HG03280 (cell line): Measurements from ENCODE around the gene DLG3.
A peak's percentile ranks its signal among the peaks of the same experiment; 100 is the strongest.

Source experiments
- ATAC-seq: cut with Tn5 transposase; IDR thresholded peaks from one replicate; pipeline ENCODE4 v1.9.1; 2021; ENCODE audit warnings: mild to moderate bottlenecking, moderate library complexity; ENCODE audit not compliant: unreplicated experiment

The DLG3 gene

GRCh38 chrX:70437011-70437410 is 7.6 kb upstream of the DLG3 start:
- no peak for ATAC-seq

DNA sequence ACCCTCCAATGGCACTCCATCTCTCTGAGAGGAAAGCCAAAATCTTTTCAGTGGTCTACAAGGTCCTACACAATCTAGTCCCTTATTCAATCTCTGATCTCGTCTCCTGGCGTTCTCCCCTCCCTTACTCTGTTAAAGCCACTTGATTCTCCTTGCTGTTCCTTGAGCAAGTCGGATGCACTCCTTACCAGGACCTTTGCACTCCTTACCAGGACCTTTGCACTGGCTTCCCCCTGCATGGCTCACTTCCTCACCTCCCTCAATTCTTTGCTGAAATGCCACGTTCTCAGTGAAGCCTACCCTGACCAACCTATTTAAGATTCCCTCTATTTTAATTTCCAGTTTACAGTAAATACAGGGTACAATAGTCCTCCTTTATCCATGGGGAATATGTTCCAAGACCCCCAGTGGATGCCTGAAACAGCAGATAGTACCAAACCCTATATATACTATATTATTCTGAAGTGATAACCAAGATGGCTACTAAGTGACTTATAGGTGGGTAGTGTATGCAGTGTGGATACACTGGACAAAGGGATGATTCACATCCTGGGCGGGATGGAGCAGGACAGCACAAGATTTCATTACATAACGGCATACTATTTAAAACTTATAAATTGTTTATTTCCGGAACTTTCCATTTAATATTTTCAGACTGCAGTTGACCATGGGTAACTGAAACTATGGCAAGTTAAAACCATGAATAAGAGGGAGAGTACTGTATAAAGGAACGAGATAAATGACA is 6.5 kb upstream of the DLG3 start:
- ATAC-seq: no peak

DNA sequence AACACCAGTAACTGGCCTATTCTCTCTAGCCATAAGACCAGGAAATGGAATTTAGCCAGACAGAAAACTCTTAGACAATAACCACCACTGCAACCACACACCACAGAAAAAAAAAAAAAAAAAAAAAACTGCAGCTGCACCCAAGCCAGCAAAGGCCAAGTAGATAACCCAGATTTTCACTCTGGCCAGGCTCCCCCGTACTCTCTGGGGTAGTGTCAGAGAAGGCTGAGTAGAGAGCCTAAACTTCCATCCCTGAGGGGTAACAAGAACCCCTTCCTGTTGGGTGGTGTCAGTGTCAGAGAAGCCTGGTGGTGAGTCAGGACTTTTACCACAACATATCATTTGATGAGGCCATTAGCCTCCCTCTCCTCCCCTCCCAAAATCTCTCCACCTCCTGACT is 5.6 kb upstream of the DLG3 start:
- no peak for ATAC-seq

DNA sequence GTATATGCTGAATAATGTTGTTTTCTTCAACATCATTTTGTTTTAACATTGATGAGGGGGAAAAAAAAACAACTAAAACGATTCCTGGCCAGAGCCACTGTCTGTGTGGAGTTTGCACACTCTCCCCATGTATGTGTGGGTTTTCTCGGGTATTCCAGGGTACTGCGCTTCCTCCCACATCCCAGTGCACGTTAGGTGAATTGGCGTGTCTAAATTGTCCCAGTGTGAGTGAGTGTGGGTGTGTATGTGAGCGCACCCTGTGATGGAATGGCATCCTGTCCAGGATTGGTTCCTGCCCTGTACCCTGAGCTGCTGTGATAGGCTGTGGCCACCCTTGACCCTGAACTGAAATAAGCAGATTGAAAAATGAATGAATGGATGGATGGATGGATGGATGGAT is 2.4 kb upstream of the DLG3 start:
- no peak for ATAC-seq

DNA sequence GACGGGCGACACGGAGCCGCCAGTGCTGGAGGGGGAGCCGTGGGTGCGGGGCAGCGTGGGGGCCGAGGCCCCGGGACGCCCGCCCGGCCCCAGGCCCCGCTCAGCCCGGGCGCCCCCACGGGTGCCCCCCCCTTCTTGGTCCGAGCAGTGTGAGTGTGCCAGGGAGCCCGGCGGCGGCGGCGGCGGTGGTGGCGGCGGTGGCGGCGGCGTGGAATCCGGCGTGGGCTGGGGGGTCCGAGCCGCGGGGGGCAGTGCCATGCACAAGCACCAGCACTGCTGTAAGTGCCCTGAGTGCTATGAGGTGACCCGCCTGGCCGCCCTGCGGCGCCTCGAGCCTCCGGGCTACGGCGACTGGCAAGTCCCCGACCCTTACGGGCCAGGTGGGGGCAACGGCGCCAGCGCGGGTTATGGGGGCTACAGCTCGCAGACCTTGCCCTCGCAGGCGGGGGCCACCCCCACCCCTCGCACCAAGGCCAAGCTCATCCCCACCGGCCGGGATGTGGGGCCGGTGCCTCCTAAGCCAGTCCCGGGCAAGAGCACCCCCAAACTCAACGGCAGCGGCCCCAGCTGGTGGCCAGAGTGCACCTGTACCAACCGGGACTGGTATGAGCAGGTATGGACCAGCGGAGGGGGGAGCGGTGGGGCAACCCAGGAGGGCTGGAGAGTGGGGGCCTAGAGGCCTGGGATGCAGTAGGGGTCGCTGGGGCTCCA is 466 bp downstream of the DLG3 start:
- ATAC-seq: no peak

DNA sequence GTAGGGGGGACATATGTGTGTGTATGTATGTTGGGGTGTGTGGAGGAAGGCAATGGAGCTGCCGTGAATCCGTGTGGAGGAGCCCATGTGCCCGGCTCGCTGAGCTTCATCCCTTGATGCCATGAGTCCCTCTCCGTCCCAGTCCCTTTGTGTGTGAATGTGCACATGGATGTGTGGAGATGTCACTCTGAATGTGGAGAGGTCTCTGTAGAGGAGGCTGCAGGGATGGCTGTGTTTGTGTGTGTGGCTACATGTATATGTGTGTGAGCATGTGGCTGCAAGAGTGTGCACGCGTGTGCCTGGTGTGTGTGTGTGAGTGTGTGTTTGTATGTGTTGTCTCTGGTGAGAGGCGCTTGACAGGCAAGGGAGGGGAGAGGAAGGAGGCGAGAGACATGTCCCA is 1.3 kb downstream of the DLG3 start:
- no peak for ATAC-seq

DNA sequence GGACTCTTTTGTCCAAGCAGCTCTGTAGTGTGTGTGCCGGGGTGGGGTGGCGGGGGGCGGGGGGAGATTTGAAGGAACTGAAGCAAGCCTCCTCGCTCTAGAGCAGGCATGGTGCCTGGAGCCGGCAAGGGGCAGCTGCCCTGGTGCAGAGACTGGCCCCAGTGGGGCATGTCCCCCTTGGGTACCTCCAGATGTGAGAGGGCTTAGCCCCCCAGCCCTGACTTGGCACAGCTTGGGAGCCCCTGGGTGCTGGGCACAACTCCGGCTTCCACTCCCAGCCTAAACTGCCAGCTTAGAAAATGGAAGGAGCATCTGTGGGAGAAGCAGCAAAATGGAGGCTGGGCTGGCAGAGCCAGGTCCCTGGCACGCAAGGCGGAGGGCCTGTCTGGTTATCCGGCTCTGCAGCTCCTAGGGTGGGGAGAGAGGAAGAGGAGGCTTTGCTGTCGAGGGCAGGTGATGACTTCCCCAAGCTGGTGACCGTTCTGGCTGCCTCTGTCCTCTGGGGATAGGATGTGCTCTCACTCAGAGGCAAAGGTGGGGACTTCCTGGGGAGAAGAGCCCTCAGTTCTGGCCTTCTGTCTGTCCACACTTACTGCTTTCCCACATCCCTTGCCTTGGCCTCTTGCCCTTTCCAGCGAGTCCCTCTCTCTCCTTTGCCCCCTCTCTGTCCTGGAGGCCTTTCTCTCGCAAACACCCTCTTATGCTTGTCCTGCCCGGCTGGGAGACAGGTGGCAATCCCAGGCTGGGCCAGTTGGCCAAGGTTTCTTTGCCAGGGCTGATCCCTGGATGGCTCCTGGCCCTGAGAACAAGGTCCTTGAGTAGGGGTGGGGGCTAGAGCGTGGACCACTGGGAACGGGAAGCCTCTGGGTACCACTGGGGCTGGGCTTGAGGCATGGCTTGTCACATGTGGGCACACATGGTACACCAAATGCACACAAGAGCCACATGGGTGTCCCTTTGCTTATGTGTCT is 2.0 kb downstream of the DLG3 start:
- ATAC-seq: no peak

- no peak for ATAC-seq
These were observed 4.9 kb downstream of the DLG3 start for GRCh38 chrX:70449457-70449966.

- peak; percentile 37 for ATAC-seq
These were observed 7.6 kb downstream of the DLG3 start for GRCh38 chrX:70452143-70452733.

- ATAC-seq: no peak
These were observed 8.5 kb downstream of the DLG3 start for GRCh38 chrX:70453024-70453618.

- ATAC-seq: peak; percentile 65
These were observed 10.1 kb downstream of the DLG3 start for GRCh38 chrX:70454441-70455365.

DNA sequence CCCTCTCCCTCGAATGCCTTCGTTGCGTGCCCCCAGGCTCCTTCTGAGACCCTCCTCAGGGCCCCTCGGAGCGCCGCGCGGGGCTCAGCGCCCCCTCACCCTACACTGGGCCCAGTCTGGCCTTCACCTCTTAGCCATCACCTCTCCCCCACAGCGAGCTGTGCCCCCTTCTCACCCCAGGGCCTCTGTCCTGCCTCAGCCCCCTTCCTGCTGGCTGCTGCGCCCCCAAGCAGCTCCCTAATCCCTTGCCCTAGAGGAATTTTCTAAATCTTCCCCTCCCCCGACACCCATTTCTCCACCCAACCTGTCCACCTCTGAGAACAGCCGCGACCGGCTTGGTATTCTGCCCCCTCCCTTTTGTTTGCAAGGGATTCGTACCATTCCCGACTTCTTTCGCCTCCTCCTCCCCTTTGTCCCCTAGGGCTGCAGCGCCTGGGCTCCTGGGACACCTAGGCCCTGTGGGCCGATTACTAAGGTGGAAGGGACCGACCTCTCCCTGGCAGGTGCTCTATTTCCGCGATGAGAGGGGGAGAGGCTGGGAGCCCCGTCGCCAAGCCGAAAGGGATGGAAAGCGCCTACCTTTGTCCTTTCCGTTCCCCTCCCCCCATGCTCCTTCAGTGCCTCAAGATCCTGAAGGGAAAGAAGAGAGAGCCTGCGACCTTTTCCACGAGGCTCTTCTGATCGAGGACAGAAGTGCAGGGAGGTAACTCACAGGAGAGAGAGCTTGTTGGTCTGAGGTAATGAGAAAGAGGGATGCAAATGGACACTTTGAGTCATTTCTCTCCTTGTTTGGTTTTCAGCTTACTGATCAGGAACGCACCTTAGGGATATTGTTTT is 10.9 kb downstream of the DLG3 start:
- ATAC-seq: no peak

GRCh38 chrX:70456256-70456655 is 11.6 kb downstream of the DLG3 start:
- no peak for ATAC-seq

GRCh38 chrX:70461026-70461425 is 16.4 kb downstream of the DLG3 start:
- no peak for ATAC-seq

DNA sequence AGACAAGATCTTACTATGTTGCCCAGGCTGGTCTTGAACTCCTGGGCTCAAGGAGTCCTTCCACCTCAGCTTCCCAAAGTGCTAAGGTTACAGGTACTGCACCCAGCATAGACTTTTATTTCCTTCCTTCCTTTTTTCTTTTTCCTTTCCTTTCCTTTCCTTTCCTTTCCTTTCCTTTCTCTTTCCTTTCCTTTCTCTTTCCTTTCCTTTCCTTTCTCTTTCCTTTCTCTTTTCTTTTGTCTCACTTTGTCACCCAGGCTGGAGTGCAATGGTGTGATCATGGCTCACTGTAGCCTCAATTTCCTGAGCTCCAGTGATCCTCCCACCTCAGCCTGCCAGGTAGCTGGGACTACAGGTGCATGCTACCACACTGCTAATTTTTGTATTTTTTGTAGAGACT is 19.4 kb downstream of the DLG3 start:
- ATAC-seq: no peak

GRCh38 chrX:70466968-70467367 is 22.3 kb downstream of the DLG3 start:
- no peak for ATAC-seq

DNA sequence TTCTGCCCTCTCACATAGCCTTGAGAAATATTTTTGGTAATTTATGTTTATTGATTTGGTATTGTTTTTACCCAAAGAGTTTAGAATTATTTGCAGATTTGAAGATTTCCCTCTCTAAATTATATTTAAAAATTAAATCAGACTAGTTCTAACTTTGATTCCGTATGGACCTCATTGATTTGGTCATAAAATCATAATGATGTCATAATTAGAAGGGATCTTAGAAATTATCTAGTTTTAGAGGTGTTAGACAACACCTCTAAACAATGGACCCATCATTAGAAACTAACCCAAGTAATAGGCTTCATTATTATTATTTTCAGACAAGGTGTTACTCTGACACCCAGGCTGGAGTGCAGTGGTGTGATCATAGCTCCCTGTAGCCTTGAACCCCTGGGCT is 24.1 kb downstream of the DLG3 start:
- ATAC-seq: no peak

DNA sequence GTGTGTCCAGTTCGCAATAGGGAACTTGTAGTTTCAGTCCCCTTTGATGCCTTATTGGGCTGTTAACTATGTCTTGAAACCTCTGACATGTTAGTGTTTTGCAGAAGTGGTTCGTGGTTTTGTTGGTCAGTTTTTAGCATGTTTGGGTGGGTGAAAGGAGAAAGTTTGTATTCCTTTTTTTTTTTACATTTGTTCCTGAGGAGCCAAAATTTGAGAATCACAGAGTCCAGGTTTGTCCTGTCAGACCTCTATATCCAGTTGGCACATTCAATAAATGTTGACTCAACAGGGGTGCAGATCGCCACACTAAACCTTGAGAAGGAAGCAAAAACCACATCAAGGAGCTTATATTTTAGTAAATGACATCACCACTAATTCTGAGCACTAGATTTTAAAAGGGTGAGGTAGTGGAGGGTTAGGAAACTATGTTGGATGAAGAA is 26.2 kb downstream of the DLG3 start:
- ATAC-seq: peak; percentile 59
